ENCODE results near the gene SLIT3. TPM values are rescaled to one million over a fixed set of nuclear protein-coding genes. Genes with fewer than 3 reads are reported as not detected.

Gene SLIT3
- total RNA-seq, 4 donors from 2014 or later: 0.97 to 6.1 (median 3.4) TPM

GRCh38 chr5:169280286-169280685, 20.7 kb downstream of the SLIT3 start:
- intact Hi-C loops (cut with DNase I; ENCODE audit: low total_unique reads): no loop called here
- DNase-seq (no peak), ATAC-seq (no peak)
- no peaks in the 10 kb centered on the region for H3K36me3 ChIP-seq
- H3K27ac ChIP-seq: no peak overlapping the region
- H3K4me1 ChIP-seq: no peaks in the 10 kb centered on the region
- no peaks in the 10 kb centered on the region for H3K27me3 ChIP-seq
- H3K4me3 ChIP-seq: no peak overlapping the region
- TF ChIP-seq CTCF (IDR thresholded peaks at IDR 0.05 in 4 of 5, conservative IDR thresholded peaks at IDR 0.05 in 1 of 5) (no peak), POLR2A (IDR thresholded peaks at IDR 0.05) (no peak)
- in situ Hi-C loops (cut with MboI; ENCODE audit: low sequenced_read_pairs in 4 of 4): loop anchor here in 1 of 4 donors (25.0 kb wide), 1 partner anchor 593 kb away; no protein-coding TSS in a partner anchor
- H3K9me3 ChIP-seq: no peaks in the 10 kb centered on the region

GRCh38 chr5:169279125-169279524, 21.8 kb downstream of the SLIT3 start:
- H3K9me3 ChIP-seq: no peaks in the 10 kb centered on the region
- intact Hi-C loops (cut with DNase I; ENCODE audit: low total_unique reads): no loop called here
- in situ Hi-C loops (cut with MboI; ENCODE audit: low sequenced_read_pairs in 4 of 4): loop anchor here in 1 of 4 donors (25.0 kb wide), 1 partner anchor 592 kb away; no protein-coding TSS in a partner anchor

GRCh38 chr5:169273881-169274280, 27.1 kb downstream of the SLIT3 start:
- in situ Hi-C loops (cut with MboI; ENCODE audit: low sequenced_read_pairs in 4 of 4) (no loop called here), intact Hi-C loops (cut with DNase I; ENCODE audit: low total_unique reads) (no loop called here)
- H3K27me3 ChIP-seq: no peaks in the 10 kb centered on the region
- no peaks in the 10 kb centered on the region for H3K4me1 ChIP-seq
- no peaks in the 10 kb centered on the region for H3K9me3 ChIP-seq
- no peak overlapping the region for H3K27ac ChIP-seq
- H3K36me3 ChIP-seq: no peaks in the 10 kb centered on the region
- no peak for ATAC-seq
- TF ChIP-seq CTCF (IDR thresholded peaks at IDR 0.05 in 4 of 5, conservative IDR thresholded peaks at IDR 0.05 in 1 of 5) (no peak), POLR2A (IDR thresholded peaks at IDR 0.05) (no peak)
- H3K4me3 ChIP-seq: no peak overlapping the region
- DNase-seq: no peak

More at GRCh38 chr5:169279125-169279524, 21.8 kb downstream of the SLIT3 start:
- DNase-seq (no peak), ATAC-seq (no peak)
- Histone ChIP-seq H3K27me3 (no peaks in the 10 kb centered on the region), H3K27ac (no peak overlapping the region), H3K36me3 (no peaks in the 10 kb centered on the region), H3K4me1 (no peaks in the 10 kb centered on the region), H3K4me3 (no peak overlapping the region)
- TF ChIP-seq POLR2A (IDR thresholded peaks at IDR 0.05) (no peak), CTCF (IDR thresholded peaks at IDR 0.05 in 4 of 5, conservative IDR thresholded peaks at IDR 0.05 in 1 of 5) (no peak)

- Histone ChIP-seq H3K27ac (no peak overlapping the region), H3K4me1 (no peaks in the 10 kb centered on the region), H3K27me3 (no peaks in the 10 kb centered on the region), H3K36me3 (no peaks in the 10 kb centered on the region), H3K4me3 (no peak overlapping the region), H3K9me3 (no peaks in the 10 kb centered on the region)
- TF ChIP-seq POLR2A (IDR thresholded peaks at IDR 0.05) (no peak), CTCF (IDR thresholded peaks at IDR 0.05 in 4 of 5, conservative IDR thresholded peaks at IDR 0.05 in 1 of 5) (no peak)
- DNase-seq (no peak), ATAC-seq (no peak)
- in situ Hi-C loops (cut with MboI; ENCODE audit: low sequenced_read_pairs in 4 of 4): no loop called here
- intact Hi-C loops (cut with DNase I; ENCODE audit: low total_unique reads): no loop called here
Measured at GRCh38 chr5:169273451-169273850, 27.5 kb downstream of the SLIT3 start.

Data from gastrocnemius medialis (tissue), 4 donors.